ENCODE data around the gene CEP250. TPM values are rescaled to one million over a fixed set of nuclear protein-coding genes. Genes with fewer than 3 reads are reported as not detected.

Gene CEP250
- total RNA-seq (2014; rRNA removed; shearing (Covaris generic); ENCODE audit: low replicate concordance) = 37.3 and 58.8 TPM in 2 replicates

- no peaks in the 10 kb centered on the region for H3K9me3 ChIP-seq
- H3K27me3 ChIP-seq = no peaks in the 10 kb centered on the region
- H3K4me3 ChIP-seq = peak within 1 kb of the TSS; percentile 76
- H3K36me3 ChIP-seq = peaks cover 15% of the 10 kb centered on the region
- peak; percentile 95 for DNase-seq
Measured at GRCh38 chr20:35454881-35455609, at the start of gene CEP250. Gene CEP250, plus strand, starts transcription at chr20:35455598. Its CDS starts 6,770 bp downstream, at chr20:35462368.

GRCh38 chr20:35405775-35406174 lies 49.6 kb upstream of the CEP250 start:
- Histone ChIP-seq H3K9me3 (peaks cover 20% of the 10 kb centered on the region), H3K27me3 (no peaks in the 10 kb centered on the region), H3K4me3 (no peak overlapping the region), H3K36me3 (peaks cover 90% of the 10 kb centered on the region)
- DNase-seq = no peak

GRCh38 chr20:35408270-35408669 lies 47.1 kb upstream of the CEP250 start:
- H3K4me3 ChIP-seq = no peak overlapping the region
- peaks cover 68% of the 10 kb centered on the region for H3K36me3 ChIP-seq
- no peaks in the 10 kb centered on the region for H3K27me3 ChIP-seq
- no peak for DNase-seq
- peaks cover 20% of the 10 kb centered on the region for H3K9me3 ChIP-seq

- Histone ChIP-seq H3K4me3 (no peak overlapping the region), H3K27me3 (no peaks in the 10 kb centered on the region), H3K9me3 (peaks cover 20% of the 10 kb centered on the region), H3K36me3 (peaks cover 58% of the 10 kb centered on the region)
- no peak for DNase-seq
Measured at GRCh38 chr20:35409542-35409941, 45.9 kb upstream of the CEP250 start.

- peaks cover 20% of the 10 kb centered on the region for H3K9me3 ChIP-seq
- peaks cover 47% of the 10 kb centered on the region for H3K36me3 ChIP-seq
- no peak for DNase-seq
- H3K4me3 ChIP-seq = peak overlapping the region; percentile 77
- no peaks in the 10 kb centered on the region for H3K27me3 ChIP-seq
Measured at GRCh38 chr20:35410613-35411012, 44.8 kb upstream of the CEP250 start.

- no peaks in the 10 kb centered on the region for H3K9me3 ChIP-seq
- H3K4me3 ChIP-seq = no peak overlapping the region
- no peak for DNase-seq
- no peaks in the 10 kb centered on the region for H3K27me3 ChIP-seq
- H3K36me3 ChIP-seq = no peaks in the 10 kb centered on the region
Measured at GRCh38 chr20:35421322-35421721, 34.1 kb upstream of the CEP250 start.

GRCh38 chr20:35431621-35432429 lies 23.6 kb upstream of the CEP250 start:
- Histone ChIP-seq H3K9me3 (no peaks in the 10 kb centered on the region), H3K27me3 (no peaks in the 10 kb centered on the region), H3K4me3 (no peak overlapping the region), H3K36me3 (no peaks in the 10 kb centered on the region)
- no peak for DNase-seq

GRCh38 chr20:35432430-35432735 lies 23.0 kb upstream of the CEP250 start:
- no peaks in the 10 kb centered on the region for H3K36me3 ChIP-seq
- no peaks in the 10 kb centered on the region for H3K27me3 ChIP-seq
- no peaks in the 10 kb centered on the region for H3K9me3 ChIP-seq
- peak; percentile 50 for DNase-seq
- H3K4me3 ChIP-seq = no peak overlapping the region

GRCh38 chr20:35433337-35433736 lies 22.1 kb upstream of the CEP250 start:
- H3K4me3 ChIP-seq = no peak overlapping the region
- no peak for DNase-seq
- H3K27me3 ChIP-seq = no peaks in the 10 kb centered on the region
- H3K9me3 ChIP-seq = no peaks in the 10 kb centered on the region
- no peaks in the 10 kb centered on the region for H3K36me3 ChIP-seq

GRCh38 chr20:35434085-35435005 lies 21.1 kb upstream of the CEP250 start:
- no peak overlapping the region for H3K4me3 ChIP-seq
- H3K9me3 ChIP-seq = no peaks in the 10 kb centered on the region
- no peaks in the 10 kb centered on the region for H3K27me3 ChIP-seq
- H3K36me3 ChIP-seq = no peaks in the 10 kb centered on the region
- DNase-seq = no peak

- no peak for DNase-seq
- Histone ChIP-seq H3K36me3 (no peaks in the 10 kb centered on the region), H3K4me3 (no peak overlapping the region), H3K9me3 (no peaks in the 10 kb centered on the region), H3K27me3 (no peaks in the 10 kb centered on the region)
Measured at GRCh38 chr20:35436177-35436573, 19.2 kb upstream of the CEP250 start.

- no peaks in the 10 kb centered on the region for H3K9me3 ChIP-seq
- DNase-seq = no peak
- H3K4me3 ChIP-seq = no peak overlapping the region
- H3K36me3 ChIP-seq = no peaks in the 10 kb centered on the region
- no peaks in the 10 kb centered on the region for H3K27me3 ChIP-seq
Measured at GRCh38 chr20:35437599-35437998, 17.8 kb upstream of the CEP250 start.

GRCh38 chr20:35443003-35443402 lies 12.4 kb upstream of the CEP250 start:
- Histone ChIP-seq H3K36me3 (no peaks in the 10 kb centered on the region), H3K4me3 (no peak overlapping the region)

GRCh38 chr20:35444226-35444625 lies 11.2 kb upstream of the CEP250 start:
- Histone ChIP-seq H3K4me3 (no peak overlapping the region), H3K27me3 (no peaks in the 10 kb centered on the region), H3K36me3 (no peaks in the 10 kb centered on the region), H3K9me3 (no peaks in the 10 kb centered on the region)
- DNase-seq = no peak

More at GRCh38 chr20:35443003-35443402, 12.4 kb upstream of the CEP250 start:
- Histone ChIP-seq H3K9me3 (no peaks in the 10 kb centered on the region), H3K27me3 (no peaks in the 10 kb centered on the region)
- DNase-seq = peak; percentile 92

GRCh38 chr20:35446356-35447078 lies 8.9 kb upstream of the CEP250 start:
- Histone ChIP-seq H3K36me3 (no peaks in the 10 kb centered on the region), H3K4me3 (peak overlapping the region; percentile 37), H3K27me3 (no peaks in the 10 kb centered on the region), H3K9me3 (no peaks in the 10 kb centered on the region)
- DNase-seq = no peak

- Histone ChIP-seq H3K9me3 (no peaks in the 10 kb centered on the region), H3K4me3 (peak overlapping the region; percentile 37), H3K36me3 (no peaks in the 10 kb centered on the region), H3K27me3 (no peaks in the 10 kb centered on the region)
- DNase-seq = peak; percentile 86
Measured at GRCh38 chr20:35447082-35447789, 8.2 kb upstream of the CEP250 start.
